CD4-positive, alpha-beta T cell treated with Interleukin-15 for 4 hours (primary cell): Measurements from ENCODE around the gene EIF2S2.

Experiments
- DNase-seq: peaks from one replicate; pipeline ENCODE4 v3.0.0-alpha.2; 2020; ENCODE audit warnings: low spot score

Gene EIF2S2

DNA sequence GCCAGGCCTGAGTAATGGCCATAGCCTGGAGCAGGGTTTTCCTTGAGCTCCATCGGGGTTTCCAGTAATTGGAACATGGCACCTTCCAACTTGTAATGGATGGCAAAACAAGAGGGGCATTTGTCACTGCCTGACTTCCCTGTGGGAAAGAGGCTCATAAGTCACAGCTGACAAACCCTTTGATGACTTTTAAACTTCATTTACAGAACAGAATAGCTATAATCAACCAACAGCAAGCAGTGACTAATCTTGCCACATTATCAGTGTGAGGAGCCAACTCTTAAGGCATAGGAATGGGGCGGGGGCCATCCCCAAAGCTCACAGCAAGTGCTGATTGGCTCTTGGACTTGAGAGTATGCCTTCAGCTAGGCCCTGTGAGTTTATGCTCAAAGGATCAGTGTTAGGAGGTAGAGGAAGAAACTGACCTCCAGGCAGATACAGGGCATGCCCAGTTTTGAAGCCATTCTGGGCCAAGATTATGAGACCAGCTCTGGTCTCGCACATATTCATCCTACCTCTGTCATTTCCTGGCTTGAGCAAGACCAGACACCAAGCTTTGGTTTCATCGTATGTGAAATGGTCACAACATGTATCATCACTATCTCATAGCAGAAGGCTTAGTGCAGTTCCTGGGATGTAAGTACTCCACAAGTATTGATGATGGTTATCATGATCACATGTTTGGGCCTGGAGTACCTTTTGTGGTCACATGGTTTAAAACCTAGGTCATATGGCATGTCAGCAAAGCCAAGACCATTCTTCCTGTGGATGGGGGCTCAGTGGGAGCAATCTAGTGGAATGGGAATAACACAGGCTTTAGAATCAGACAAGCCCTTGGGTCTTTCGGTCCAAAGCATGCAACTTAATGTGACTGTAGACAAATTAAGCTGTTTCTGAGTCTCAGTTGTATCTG lies 49.2 kb downstream of the EIF2S2 start:
- DNase-seq: no peak

DNA sequence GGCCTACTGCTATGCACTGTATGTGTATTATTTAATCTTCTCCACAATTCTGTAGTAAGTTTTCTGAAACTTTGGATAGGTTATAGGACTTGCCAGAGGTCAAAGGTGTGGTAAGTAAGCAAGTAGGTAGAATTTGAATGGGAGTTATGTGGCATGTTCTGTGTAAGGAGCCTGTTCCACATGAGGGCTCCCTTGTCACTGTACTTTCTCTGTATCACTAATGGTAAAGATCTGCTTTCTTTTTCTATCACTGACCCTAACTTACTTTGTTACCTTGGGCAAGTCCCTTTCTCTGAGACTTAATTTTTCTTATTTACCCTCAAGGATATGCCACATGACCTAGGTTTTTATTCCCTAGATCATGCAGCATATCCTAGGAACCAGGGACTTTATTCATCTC lies 50.3 kb downstream of the EIF2S2 start:
- DNase-seq: no peak

DNA sequence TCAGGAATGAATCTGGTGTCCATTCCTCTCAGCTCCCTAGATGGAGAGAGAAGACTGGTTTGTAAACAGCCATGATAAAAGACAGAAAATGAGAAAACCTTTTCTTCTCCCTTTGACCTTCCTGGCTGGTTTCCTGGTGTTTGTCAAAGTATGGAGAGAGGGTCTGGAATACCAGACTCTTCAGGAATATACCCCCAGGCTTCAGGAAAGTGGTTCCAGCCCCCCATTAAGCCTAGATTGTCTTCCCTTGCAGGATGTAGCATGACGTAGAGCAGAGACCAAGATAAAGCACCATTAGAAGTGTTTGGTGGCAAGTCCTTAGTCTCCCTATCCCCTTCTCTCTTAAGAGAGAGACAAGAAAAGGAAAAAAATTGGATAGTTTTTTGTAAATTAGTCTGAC lies 51.1 kb downstream of the EIF2S2 start:
- DNase-seq: no peak

DNA sequence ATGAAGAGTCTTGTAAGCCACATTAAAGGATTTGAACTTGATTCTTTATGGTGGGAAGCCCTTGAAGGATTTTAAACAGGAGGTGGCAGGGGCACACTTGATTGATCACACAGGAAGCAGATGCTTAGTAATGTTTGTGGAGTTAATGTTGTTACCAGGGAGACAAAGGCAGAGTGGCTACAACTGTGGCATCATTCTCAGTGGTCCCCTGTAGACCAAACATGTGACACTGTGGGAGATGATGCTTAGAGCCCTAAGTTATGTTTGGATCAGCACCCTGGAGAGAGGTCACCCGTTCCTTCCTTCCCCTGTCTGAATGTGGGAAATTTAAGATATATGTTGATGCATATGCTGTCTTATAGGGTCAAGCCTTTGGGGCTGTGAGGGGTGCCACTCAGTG lies 53.2 kb downstream of the EIF2S2 start:
- peak; percentile 56 for DNase-seq

DNA sequence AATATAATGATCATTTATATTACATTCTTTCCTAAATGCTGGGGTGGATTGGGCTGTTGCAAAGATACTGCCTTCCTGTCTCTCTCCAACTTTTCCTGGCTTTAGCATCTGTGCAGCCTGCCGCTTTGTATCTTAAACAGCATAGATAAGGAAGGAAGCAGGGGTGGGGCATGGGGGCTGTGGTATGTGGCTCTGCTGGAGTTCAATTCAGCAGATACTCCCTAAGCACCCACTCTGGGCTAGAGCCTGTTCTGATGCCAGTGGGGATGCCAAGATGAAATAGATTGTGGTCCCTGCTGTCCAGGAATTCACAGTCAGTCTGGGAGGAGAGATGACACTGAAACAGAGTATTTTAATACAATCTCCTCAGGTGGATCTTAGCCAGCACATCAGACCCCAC lies 56.8 kb downstream of the EIF2S2 start:
- no peak for DNase-seq

DNA sequence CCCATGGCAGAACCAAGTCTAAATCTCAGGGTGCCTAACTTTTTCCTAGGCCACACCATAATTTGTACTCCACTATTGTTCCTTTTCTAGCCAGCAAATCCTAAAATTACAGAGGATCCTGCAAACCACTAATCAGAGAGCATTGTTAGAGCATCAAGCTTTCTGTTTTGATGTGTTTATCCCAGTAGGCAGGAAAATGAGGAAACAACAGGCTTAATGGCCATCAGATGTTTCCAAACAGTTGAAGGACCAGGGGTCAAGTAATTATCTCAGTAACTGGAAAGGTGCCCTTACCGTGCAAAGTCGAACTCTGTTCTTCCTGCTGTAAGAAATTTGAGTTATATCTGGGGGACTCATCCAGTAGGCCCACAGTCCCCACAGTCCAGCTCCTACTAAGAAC lies 59.6 kb downstream of the EIF2S2 start:
- DNase-seq: no peak

DNA sequence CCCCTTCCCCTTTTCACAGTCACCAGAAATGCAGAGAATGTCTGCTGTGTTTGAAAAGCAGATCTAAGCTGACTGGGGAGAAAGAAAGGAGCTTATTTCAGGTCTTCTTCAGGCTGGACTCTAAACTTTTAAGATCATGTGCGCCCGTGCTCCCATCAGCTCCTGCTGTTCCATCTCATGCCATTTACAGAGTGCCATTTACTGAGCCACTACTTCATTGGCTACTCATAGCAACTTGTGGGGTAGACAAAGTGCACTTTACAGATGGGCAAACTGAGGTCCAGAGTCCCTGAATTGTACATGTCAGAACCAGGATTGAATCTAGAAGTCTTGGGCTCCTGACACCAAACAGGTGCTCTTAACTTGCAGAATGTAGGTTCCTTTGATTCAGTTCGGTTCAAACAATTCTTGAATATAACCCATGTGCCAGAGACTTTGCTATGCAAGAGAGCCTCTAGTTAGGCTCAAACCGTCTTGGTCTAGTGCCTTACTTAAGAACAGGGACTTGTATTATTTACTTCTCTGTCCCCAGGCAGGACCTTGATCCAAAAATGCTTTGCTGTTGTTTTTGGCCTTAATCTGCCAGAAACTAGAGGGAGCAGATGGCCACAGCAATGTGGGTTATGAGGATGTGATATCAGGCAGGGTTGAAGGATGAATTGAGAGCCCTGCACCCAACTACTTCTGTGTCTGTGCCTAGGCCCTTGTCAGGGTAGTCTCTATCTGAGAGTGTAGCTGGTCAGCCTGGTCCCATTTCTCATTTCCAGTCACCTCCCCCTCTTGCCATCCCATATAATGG lies 61.9 kb downstream of the EIF2S2 start:
- no peak for DNase-seq

DNA sequence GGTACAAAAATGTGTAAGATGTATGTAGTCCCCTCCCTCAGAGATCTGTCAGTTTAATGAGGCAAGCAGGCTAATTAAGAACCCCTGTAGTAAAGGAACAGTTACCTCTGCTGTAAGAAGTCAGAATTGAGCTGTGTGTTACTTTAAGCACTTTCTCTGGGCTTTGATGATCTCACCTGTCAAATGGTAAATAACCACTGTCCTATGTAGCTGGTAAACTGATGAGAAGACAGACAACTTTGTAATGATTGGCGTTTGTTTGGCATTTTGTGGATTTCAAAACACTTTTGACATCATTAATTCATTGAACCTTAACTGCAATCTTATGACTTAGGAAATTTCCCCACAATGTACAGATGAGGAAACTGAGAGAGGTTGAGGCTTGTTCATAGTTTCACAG lies 62.7 kb downstream of the EIF2S2 start:
- DNase-seq: no peak

DNA sequence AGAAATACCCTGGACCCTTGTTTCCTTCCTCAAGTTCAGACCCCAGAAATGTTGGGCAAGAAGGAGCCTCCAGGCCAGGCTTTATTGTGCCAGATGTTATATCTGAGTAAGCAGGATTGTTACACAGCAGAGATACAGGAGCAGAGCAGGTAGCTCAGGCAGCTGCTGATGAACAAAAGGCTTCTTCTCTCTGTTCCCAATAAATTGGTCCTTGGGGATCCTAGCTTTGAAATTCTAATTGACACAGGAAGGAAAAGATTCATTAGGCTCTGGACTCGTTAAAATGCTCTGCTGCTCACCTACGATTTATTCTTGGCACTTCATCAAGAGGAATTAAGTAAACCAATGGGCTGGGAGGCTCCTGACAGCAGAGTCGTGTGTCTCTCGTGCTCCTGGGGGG lies 64.1 kb downstream of the EIF2S2 start:
- DNase-seq: no peak

DNA sequence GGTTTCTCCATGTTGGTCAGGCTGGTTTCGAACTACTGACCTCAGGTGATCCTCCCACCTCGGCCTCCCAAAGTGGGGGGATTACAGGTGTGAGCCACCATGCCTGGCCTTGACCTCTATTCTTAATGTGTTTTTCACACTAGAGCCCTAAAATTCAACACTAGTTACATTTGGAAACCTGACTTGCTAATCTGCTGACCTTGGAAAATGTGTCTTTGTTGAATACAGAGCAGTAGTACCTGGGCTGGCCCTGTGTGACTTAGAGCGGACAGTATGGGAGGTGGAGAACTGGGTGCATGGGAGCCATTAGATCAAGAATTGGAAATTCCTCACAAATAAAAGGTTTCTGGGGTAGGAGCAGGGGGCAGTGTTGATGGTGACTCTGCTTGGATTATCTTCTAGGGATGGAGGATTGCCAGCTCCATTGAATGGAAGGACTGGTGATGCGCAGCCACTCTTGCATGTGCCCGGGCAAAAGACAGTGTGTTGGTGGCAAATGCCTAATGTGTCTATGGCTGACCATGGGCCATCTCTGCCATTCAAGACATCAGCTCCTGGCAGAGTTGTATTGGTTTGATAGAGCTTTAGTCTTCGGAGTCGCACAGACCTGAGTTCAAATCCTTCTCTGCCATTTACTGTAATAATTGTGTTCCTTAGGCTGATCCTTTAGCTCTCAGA lies 64.9 kb downstream of the EIF2S2 start:
- DNase-seq: no peak

DNA sequence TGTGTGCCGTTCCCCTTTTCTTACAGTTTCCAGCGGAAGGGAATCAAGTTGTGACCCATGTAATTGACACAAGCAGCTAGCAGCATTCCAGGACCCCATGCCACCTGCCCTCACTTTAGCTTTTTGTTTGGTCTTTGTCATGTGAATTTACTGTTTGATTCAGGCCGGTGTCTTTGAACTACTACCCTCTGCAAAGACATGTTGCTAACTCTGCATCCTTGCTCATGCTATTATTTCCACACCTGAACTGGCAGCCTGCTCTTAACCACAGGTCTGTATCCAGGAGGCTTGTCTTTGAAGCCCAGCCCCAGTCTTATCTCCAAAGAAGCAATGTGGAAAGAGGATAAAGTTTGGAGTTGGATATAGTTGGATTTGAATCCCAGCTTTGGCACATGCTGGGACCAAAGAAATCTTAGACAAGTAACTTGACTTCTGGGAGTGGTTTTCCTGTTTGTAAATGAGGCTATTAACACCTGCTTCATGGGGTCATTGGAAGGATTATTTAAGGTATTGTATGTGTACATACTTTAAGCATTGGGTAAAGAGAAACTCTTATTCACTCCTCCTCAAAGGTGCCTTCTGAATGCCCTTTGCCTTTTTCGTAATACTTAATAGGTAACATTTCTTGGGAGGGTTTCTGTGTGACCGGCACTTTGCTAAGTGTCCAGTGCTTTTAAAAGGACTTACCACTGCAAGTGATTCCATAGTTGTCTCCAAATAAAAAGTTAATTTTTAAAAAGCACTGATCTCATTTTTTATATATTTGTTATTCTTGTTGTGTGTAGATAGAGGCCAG lies 65.9 kb downstream of the EIF2S2 start:
- no peak for DNase-seq

DNA sequence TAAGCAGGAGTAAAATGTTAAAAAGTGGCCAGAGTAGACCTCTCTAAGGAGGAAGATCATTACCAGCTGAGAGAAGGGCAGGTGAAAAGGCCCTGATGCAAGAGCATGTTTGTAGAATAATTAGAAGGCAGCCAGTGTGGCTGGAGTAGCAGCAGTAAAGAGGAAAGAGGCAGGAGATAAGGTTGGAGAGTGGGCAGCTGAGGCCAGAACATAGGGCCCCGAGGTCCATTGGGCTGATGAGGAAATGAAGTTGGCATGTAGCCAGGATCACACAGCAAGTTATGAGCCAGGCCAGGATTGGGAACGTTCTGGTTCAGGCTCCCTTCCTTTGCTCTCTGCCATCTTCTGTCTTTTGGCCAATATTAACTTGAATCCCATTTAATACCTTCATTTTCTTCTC lies 66.7 kb downstream of the EIF2S2 start:
- DNase-seq: no peak

DNA sequence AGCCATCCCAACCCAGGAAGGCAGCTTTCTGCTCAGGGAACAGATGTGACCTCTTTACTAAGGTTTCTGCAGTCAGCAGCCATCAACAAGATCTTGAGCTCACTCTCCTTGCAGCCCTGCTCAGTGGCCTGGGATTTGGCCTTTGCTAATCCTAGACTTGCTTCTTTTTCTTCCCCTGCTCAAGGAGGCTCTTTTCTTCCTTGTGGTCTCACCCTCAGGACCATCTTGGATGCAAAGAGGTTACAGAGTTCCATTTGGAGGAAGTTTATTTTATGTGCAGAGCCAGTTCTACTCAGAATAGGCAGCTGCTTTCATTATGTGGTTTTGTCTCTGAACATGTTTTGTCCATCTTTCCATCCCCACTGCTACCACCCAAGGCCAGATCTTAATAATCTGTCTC lies 69.0 kb downstream of the EIF2S2 start:
- DNase-seq: no peak

DNA sequence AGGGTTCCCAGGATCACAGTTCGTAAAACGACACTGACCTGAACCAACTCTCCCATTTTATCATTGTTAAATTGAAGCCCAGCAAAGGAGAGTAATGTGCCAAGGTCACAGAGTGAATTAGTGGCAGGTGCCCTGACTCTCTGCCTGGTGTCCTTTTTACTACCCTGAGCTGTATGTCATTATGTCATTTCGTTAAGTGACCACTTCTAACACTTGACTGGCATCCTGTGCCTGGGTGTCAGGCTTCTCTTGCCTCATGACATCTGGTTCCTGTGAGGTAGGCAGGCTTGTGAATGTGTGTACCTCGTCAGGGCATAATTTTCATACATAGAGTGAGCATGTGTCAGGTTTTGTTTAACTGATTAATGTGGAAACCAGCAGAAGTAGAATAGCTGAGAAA lies 69.8 kb downstream of the EIF2S2 start:
- no peak for DNase-seq

DNA sequence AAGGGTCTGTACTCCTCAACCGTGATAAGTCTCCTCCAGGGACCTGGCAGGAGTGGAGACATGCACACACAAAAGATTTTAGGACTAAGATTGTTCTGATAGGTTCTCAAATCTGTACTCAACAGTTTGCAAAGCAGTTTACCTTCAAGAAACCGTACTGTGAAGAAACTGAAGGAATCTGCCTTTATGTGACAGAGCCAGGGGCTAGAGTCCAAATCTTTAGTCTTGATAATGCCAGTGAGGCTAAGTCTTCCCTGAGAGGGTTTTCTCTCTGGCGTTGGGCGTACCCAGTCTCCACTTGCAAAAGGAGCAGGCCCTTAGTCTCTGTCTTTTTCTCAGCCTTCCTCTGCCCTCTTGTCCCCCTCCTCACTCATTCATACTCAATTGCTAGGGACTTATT lies 70.8 kb downstream of the EIF2S2 start:
- no peak for DNase-seq

DNA sequence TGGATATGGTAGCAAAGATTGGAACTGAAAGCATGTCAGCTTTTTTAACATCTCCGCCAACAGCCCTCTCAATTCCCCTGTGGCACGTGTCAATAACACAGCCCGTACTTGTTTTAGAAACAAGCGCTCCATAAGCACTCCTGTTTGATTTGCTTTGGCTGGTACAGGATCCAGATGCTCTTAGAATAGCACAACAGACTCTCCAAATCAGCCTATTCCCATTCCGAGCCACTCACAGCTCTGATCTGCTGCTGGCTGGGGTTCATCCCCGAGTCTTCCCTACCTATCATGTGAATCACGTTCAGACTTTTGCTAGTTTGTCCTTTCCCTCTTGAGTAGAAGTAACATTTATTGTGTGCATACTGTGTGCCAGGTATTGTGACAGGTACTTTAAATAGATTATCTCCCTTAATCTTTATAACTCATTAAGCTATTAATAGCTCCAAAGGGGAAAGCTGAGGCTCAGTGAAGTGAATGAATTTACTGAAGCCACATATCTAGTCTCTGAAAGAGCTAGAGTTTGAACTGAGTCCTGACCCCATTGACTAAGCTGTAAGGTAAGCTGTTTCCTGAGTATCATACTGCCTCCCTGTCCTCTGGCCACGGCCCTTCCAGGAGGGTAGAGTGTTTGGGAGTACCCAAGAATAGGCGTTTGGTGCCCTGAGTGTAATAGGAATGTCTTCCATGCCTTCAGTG lies 71.6 kb downstream of the EIF2S2 start:
- DNase-seq: no peak
